Stimulated activated CD8-positive, alpha-beta memory T cell treated with anti-CD3 and anti-CD28 coated beads, Interleukin-15, amount 100 ng/mL, for 4 hours (primary cell): ENCODE measurements around the gene RALGPS1.

Experiments
- DNase-seq, 2 donors: peaks; one replicate each; pipeline ENCODE4 v3.0.0-alpha.2; 2020; ENCODE audit warnings: low read depth in 2 of 2

The RALGPS1 gene

DNA sequence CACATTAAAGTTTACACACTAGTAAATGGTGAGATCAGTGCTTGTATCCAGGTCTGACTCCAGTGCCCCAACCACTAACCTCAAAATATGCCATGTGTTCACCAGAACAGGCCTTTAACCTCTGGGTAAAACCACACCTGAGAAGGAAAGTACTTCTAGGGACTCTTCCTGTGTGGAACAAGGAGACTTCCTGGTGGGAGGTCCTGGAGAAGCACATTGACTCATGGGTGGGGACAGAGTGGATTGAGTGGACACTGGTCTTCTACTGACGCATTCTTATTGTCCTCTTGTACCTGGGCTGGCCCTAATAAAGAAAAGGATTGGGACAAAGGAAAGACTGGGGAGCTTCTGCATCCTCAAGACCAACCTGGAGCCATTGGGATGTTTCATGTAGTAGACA is 164.4 kb downstream of the RALGPS1 start:
- no peak for DNase-seq

GRCh38 chr9:127079446-127080140 is 165.0 kb downstream of the RALGPS1 start:
- DNase-seq: no peak

DNA sequence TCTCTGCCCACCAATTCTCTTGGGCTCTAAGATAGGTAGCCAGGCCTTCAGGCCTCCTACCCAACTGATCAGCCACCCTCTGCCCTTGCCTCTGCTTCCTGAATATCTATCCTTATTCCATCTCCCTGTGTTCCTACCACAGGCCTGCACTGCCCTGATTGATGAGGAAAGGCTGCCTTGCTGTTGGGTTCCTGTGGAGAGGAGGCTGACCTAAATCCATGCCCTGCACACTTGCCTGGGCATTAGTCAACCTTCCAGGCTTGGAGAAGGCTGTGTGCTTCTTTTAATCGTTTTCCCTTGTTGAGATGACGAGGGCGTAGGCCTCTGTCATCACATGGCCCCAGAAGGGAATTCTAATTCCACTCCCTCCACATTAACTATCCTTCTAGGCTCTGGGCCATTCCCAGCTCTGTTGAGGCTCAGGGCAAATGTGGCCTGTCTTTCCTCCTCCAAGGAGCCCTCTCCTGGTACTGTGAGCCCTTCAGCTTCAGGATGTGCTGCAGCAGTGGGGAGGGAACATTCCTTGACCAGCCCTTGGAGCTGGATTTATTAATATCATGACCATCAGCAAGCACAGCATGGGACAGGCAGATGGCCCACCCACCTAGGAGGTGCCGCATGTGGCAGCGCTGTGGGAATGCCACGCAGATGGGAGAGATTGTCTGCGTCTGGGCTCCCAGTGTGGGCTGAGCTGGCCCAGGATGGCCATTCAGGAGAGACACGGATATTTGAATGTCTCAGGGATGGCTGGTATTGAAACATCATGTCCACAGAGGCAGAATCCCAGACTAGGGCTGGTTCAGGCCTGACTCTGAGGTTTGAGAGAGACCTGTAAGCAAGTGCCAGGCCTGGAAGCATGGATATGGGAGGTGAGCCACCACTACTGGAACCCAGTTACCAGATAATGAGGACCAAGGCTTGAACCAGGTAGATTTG is 166.9 kb downstream of the RALGPS1 start:
- no peak for DNase-seq

DNA sequence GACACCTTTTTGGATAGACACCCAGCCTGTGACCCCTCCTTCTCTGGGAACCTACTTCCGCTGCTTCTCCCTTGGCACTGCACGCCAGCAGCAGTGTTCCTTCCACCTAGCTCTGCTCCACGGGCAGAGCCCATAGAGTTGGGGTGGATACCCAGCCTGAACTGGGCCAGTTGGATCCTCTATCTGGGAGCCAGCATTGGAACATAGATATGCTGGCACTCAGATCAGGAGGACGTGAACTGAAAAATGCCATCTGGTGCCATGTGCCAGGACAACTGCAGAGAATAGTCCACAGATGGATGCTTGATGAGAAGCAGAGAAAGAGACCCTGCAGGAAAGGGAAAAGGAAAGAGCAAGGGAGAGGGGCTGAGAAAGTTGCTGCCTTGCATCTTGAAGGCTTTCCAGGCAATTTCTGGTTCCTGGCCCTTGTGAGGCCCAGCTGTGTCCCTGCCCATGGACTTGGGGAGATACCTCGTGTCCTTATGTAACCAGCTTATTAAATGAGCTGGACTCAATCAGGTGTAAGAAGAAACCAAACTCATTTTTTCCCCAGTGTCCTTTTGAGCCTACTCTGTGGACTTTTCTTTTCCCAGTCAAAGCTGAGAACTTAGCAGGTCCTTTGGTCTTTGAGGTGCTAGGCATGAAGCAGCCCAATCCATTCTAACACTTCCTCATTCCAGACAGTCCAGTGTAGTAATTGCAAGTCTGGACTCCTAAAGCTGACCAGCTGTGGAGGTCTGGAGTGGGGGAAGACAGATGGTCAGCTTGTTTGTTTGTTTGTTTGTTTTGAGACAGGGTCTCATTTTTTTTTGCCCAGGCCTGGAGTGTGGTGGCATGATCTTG is 168.8 kb downstream of the RALGPS1 start:
- DNase-seq: no peak

DNA sequence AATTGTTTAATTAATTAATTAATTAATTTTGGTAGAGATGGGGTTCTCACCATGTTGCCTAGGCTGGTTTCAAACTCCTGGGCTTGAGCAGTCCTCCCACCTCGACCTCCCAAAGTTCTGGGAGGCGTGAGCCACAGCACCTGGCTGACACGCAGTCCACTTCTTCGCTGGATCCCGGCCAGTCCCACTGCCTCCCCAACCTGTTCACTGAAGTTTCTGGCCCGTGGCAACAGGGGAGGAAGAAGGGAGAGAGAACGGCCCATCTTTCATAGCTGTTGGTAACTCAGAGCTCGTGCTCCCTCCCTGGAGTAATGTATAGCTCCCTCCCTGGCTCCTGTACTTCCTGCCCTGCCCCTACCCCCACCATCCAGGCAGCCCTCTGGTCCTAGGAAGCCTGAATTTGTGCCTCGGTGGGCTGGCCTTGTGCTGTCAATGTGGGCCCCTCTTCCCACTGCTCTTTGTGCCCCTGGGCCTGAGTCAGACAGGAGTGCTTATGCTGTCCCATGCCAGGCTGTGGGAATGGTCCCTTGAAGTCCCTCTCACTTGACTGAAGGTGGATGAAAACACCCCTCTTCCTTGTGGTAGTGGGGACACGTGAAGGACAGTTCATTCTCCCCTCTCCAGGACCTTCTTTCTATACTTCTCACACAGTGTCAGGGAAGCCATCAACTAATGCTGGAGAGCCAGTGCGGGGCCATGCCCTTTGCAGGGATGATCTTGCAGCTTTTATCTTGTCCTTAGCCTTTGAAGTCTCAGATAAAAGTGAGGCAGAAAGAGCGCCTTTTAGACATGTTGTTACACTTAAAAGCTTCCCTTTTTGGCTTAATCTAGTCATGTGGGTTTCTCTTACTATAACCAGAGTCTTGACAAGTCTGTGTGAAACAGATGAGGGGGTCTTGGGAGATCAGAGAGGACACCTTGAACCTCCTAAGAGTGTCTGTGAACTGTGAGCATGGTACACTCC is 169.8 kb downstream of the RALGPS1 start:
- no peak for DNase-seq

DNA sequence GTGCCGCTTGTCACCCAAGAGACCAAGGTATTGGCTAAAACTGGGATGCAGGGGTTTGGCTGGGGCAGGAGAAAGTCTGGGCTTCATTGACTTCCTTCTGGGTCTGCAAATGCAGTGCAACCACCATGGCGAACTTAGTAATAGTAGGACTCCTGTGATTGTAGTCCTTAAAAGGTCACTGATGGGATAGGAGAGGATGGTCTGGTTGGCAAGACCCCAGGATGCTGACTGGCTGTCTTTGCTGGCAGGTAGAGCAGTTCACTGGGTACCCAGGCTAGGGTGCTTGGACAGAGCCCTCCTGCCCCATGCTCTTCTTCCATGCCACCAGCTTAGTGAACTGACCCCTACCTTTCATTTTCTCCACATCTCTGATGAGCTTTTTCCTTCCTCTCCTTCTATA is 170.6 kb downstream of the RALGPS1 start:
- no peak for DNase-seq

DNA sequence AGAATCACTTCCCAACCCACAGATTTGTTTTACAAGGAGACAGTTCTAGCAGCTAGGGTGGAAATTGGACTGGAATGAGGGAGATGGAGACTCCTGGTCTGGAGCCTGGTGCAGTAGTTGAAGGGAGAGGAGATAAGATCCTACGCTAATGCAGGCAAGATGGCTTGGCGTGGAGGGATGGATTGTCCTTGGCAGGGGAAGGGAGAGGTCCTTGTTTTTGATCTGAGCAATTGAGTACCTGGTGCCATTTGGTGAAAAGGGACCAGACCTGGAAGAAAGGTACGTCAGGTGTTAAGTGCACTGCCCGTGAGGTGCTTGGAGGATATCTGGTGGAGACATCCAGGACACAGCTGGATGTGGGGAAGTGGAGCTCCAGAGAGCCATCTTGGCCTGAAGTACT is 172.2 kb downstream of the RALGPS1 start:
- DNase-seq: no peak

DNA sequence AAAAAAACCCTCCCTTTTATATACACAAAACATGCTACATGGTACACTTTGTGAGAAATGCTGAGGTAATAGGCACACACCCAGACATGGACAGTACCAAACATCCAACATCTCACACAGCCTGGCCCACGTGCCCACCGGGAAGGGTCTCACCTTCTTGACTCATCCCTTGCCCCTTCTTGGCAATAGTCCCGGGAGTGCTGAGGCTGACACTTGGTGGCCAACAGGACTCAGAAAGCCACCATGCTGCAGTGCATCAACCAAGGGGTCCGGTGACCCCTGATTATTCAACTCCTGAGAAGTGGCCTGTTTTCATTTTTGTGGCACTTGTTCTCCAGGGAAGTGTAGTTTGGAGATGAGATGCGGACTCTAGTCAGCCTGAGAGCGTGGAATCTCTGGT is 172.8 kb downstream of the RALGPS1 start:
- no peak for DNase-seq

- DNase-seq: no peak
Observed at GRCh38 chr9:127087836-127088235, 173.3 kb downstream of the RALGPS1 start.

- no peak for DNase-seq
Observed at GRCh38 chr9:127088724-127089615, 174.4 kb downstream of the RALGPS1 start.

DNA sequence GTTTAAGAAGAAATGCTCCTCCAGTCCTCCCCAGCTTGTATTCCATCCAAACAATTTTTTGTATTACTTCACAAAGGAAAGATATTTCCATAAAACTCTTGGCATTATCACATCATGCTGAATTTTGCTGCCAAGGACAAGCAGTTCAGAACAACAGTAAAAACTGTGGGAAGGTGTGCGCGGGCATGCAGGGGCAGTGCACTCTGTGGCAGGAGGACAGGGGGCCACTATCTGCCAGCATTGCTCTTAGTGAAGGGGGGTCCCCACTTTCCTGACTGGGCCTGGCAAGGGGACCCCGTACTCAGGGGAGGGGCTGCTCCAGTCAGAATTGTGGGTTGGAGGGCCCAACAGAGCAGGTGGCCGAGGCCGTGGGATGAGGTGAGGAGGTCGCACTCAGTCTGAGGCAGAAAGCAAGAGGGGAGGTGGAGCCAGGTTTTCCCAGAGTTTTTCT is 175.1 kb downstream of the RALGPS1 start:
- no peak for DNase-seq

DNA sequence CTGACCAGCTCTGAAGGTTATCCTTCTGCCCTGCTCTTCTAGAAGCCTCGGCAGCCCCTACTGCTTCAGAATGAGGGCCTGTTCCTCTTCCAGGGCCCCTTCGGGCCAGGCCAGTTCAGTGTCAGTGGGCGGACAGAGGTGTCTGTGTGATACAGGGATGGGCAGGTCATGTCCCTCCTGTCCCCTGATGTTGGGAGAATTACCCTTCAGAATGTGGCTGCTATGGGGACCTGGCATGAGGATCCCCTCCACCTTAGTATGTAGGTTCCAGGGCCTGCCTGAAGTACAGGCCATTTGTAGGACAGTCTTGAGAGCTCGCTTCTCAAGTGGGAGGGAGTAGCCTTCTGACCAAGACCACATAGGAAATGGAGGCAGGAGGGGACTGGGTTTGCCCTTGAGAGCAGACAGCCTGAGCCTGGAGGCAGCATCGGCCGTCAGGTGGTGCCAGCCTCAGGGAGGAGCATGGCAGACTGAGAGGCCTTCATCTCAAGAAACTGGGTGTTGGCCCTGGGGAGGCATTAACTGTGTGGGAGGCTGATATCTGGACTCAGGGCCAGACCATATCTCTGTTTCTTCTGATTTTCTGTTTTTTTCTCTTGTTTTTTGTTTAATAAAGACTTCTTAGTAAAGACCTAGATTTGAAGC is 175.9 kb downstream of the RALGPS1 start:
- DNase-seq: no peak

- no peak for DNase-seq
Observed at GRCh38 chr9:127091526-127091925, 176.9 kb downstream of the RALGPS1 start.

DNA sequence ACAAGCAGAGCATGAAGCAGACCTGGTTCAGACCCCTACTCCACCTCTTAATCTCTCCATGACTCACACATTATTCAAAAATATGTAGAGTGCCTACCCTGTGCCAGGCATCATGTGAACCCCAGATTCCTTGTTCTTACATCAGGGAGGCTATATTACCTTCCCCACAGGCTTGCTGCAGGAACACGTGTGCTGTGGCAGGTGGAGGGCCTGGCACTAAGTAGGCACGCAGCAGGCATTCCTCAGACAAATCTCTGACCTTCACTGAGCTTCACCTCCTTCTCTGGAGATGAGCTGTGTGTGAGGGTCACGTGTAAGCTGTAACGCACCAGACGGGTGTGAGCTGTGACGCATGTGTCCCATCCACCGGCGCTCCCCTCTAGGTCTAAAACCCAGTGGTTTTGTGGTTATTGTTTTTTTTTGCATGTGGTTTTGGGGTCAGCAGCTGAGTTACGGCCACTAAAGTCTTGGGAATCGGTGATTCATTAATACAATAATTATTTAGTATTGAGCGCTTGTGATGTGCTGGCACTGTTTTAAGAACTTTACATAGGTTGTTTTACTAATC is 177.5 kb downstream of the RALGPS1 start:
- no peak for DNase-seq

- no peak for DNase-seq
Observed at GRCh38 chr9:127093319-127094020, 178.9 kb downstream of the RALGPS1 start.

DNA sequence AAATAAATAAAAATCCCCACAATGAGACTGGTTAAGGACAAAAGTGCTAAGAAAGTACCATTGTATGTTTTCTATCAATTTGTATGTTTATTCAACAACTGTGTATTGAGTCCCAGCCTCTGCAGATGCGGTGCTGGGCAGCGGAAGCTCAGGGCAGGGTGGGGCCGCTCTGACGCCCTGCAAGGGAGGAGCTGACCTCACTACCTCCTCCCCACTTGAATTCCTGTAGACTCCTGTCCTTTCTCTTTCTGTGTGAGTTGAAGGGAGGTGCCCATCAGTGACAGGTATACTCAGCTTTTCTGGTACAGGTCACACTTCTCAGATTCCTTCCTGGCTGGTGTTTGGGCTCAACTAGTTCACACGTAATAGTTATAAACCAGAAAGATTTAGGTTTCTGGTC is 180.8 kb downstream of the RALGPS1 start:
- DNase-seq: no peak

DNA sequence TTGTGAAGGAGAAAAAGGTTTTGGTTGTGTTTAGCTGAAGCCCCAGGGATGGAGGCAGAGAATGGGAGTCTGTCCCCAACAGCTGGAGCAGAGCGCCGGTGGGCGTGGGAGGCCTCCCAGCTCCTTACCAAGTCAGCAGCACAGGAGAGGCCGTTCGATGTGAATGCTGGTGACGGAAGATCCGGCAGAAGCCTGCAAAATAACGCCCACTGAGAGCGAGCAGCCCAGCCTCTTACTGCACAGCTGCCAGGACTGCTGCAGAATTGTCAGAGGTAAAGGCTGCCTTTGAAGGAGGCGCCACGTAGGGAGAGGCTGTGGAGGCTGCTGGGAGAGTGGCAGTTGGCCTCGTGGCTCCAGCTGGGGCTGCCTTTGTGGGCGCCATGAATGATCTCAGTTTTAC is 181.6 kb downstream of the RALGPS1 start:
- no peak for DNase-seq

GRCh38 chr9:127097683-127098082 is 183.1 kb downstream of the RALGPS1 start:
- DNase-seq: no peak
